T-helper 1 cell treated with Interleukin-12 subunit alpha and Interleukin-12 subunit beta and Interleukin-4 antibody, amounts not matched to agents 30 ng/mL and 1 ng/mL, for 36 hours (primary cell): ENCODE data around the gene EXTL1. TPM values are rescaled to one million over a fixed set of nuclear protein-coding genes. Genes with fewer than 3 reads are reported as not detected.

ENCODE experiments used
- intact Hi-C: fragments of 100-400 bp; cut with micrococcal nuclease; formaldehyde crosslinking; loops from one replicate; pipeline ENCODE4 v1.15.1; 2024
- total RNA-seq: library from RNA; stranded (reverse); gene quantifications from 2 replicates; pipeline ENCODE4 v1.2.3, GENCODE V29; 2022

EXTL1 gene
- total RNA-seq, 1 donor from 2014 or later = not detected

GRCh38 chr1:26023826-26024225 lies 2.3 kb downstream of the EXTL1 start:
- intact Hi-C loops = no loop called here

DNA sequence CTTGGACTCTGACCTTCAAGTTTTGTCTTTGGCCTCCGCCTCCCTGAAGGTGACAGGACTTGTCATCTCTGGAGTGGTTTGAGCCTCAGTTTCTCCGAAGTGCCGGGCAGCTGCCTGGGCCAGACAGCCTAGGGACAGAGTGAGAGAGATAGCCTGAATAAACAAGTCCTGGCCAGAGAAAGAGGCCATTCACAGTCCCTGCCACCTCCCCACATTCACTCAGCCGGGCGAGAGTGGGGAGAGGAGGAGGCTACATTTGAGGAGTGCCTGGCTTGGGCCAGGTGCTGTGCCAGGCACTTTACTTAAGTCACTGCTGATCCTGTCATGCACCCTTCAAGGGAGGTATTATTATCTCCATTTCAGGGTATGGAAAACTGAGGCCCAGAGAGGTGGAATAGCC lies 3.5 kb downstream of the EXTL1 start:
- intact Hi-C loops = no loop called here

DNA sequence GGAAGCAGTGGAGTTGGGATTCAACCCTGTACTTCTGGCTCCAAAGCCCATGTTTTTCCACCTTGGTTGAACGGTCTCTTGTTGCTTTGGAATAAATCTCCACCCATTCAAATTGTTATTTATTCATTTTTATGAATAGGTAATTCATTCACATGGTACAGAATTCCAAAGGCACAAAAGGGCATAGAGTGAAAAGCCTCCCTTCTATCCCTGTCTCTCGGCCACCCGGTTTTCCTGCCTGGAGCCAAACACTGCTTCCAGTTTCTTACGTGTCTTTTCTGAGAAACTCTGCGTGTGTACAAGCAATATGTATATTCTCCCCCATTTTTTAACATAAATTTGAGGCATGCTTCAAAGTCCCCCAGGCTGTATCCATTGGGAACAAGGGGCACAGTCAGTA lies 3.9 kb downstream of the EXTL1 start:
- intact Hi-C loops = no loop called here

GRCh38 chr1:26027716-26028489 lies 6.3 kb downstream of the EXTL1 start:
- intact Hi-C loops = no loop called here

DNA sequence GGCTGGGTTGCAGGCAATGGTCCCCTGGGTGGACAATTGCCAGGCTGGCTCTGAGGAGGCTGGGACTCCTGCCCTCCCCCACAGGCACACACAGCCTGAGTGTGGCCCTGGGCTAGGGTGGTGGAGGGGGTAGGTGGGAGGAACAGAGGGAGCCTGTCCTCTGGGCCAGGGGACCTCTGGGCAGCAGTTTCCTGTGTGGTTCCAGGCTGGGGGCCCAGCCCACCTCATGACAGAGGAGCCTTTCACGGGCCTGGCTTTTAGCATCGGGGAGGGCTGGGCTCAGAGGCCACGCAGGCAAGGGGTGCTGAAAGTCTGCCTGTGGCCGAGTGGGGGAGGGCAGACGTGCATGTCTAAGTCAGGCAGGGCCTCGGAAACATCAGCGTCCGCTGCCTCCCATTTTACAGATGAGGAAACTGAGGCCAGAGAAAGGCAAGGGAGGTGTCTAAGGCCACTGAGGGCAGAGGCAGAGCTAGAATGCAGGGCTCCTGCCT lies 7.0 kb downstream of the EXTL1 start:
- intact Hi-C loops = no loop called here

DNA sequence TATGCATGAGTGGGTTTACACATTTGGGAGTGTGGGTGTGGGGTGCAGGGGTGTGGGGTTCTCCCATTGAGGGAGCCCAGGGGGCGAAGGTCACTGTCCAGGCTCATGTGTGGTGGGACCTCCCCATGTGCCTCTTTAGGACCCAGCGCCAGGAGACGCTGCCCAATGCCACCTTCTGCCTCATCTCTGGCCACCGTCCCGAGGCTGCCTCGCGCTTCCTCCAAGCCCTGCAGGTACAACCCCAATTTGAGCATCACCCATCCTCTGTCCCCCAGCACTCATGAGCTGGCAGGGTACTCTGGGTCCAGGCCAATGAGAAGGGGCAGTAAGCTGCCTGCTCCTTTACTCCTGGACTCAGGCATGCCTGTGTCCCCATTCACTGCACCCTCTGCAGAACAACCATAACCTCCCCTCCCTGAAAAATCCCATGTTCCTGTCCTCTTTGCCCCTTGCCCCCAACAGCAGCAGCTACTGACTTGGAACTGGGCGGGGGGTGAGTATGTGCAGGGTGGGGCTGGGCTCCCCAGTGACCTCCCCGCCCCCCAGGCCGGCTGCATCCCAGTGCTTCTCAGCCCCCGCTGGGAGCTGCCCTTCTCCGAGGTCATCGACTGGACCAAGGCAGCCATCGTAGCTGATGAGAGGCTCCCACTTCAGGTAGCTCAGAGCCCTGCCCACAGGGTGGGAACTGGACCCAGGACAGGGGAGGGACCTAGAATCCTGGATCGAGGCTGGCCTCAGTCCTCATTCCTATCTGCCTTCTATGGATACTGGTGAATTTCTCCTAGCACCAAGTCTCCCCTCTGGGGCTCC lies 7.7 kb downstream of the EXTL1 start:
- intact Hi-C loops = no loop called here

- intact Hi-C loops = no loop called here
Measured at GRCh38 chr1:26029864-26030481, 8.4 kb downstream of the EXTL1 start.

GRCh38 chr1:26031196-26031595 lies 9.6 kb downstream of the EXTL1 start:
- intact Hi-C loops = no loop called here

- intact Hi-C loops = no loop called here
Measured at GRCh38 chr1:26031611-26032220, 10.1 kb downstream of the EXTL1 start.

- intact Hi-C loops = no loop called here
Measured at GRCh38 chr1:26032656-26033357, 11.2 kb downstream of the EXTL1 start.

DNA sequence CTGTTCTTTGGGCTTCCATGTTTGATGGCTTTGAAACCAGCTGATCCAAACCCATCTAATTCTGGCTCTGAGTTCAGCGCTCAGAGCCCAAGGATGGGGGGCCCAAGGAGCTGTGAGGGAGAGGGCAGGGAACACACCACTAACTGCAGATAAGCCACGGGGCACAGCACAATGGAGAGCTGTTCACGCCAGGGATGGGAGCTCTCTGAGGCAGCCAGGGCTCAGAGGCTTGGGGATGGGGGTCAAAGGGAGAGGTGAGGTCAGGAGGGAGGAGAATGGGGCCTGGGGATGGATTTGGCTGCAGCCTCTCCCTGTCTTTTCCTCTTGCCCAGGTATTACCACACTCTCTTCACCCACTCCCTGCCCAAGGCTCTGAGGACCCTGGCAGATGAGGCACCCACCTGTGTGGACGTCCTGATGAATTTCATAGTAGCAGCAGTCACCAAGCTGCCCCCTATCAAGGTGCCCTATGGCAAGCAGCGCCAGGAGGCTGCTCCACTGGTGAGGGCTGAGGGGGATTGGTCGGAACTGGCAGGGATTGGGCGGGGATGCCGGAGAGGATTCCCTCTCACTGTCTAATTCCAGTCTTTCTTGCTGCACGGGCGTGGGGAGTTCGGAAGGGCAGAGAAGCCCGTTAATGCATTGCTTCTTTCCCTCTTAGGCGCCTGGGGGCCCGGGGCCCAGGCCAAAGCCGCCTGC lies 13.1 kb downstream of the EXTL1 start:
- intact Hi-C loops = loop anchor here (1.0 to 5.0 kb wide), 10 partner anchors 36 to 398 kb away; partner anchors contain the start of genes AUNIP, CEP85, DHDDS and MTFR1L

DNA sequence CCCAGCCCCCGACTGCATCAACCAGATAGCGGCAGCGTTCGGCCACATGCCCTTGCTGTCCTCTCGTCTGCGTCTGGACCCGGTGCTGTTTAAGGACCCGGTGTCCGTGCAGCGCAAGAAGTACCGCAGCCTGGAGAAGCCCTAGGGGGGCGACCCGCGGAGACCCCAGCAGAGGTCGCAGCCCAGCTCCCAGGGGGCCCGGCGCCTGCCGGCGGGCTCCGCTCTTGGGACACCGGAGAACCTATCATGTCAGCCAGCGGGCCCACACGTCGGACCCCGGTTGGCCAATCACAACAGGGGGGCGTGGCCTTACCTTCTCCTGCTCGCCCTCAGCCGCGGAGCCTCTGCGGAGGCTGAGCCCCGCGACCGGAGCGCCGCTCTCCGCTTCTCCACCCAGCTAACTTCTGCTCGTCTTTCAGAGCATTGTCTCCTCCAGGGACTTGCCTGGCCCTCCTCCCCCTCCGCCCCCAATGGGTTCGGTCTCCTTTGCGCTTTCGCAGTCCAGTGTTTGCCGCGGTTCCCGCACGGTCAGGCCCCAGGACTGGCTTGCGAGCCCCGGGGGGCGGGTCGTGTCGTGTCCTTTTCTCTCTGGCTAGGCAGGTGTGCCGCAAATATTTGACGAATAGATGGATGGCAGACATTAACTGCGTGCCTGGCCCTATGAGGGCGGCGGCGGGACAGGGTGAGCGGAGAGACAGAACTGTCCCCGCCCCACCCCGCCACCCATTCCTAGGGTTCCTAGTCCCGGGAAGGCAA lies 13.8 kb downstream of the EXTL1 start:
- intact Hi-C loops = loop anchor here (1.0 to 5.0 kb wide), 10 partner anchors 37 to 397 kb away; partner anchors contain the start of genes AUNIP, CEP85, DHDDS and MTFR1L

DNA sequence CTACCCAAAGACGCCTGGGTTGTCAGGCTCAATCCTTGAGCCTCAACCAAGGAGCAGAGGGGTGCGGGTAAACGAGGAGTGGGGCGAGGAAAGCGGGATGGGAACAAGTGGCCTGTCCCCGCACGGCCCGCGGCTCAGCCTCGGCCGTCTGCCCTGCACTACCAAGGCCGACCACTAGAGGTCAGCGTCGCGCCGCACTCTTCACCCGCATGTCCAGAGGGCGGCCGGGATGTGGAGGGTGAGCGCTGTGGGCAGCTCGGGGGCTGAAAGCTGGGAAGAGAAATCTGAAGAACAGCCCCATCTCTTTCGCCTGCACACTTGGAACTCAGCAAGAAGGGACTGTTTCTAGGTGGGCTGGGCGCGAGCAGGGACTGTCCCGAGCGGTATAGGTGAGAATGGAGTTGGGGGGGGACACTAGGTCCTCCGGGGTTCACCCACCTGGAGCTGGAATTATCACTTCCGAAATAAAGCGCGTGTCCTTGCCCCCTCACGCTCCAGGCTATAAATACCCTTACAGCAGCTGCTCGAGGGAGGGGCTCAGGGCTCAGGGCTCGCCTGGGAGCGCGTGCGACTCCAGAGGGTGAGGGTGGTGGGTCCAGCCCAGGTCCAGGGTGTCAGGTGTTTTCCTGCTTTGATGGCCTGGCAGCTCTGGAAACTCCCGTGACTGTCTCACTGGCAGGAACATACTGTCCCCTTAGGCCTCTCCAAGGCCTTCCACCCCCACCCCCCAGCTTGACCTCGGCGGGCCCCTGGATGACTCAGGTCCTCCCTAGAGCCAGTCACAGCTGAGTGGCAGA lies 14.6 kb downstream of the EXTL1 start:
- intact Hi-C loops = loop anchor here (1.0 to 5.0 kb wide), 12 partner anchors 38 to 396 kb away; partner anchors contain the start of genes AUNIP, CEP85, DHDDS and MTFR1L

GRCh38 chr1:26036756-26037281 lies 15.2 kb downstream of the EXTL1 start:
- intact Hi-C loops = loop anchor here (1.0 to 5.0 kb wide), 4 partner anchors 73 to 395 kb away; partner anchors contain the start of gene DHDDS

DNA sequence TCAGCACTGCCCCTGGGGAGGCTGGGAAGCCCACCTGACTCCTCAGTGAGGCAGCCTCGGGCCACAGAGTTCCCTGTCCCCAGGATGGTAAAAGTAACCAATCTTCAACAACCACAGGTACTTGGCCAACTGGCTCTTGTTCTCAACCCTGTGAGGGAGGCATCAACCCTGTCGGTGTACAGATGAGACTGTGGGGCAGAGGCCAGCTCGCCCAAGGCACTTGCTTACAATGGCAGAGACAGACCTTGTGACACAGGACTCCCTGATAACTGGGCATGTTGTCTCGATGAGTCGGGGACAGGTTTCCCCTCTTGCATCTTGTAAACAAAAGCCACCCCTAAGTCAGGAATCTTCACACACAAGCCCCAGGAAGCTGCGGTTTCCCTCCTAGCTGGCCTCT lies 16.3 kb downstream of the EXTL1 start:
- intact Hi-C loops = loop anchor here (5.0 kb wide), 2 partner anchors 379 to 394 kb away; partner anchors contain the start of gene DHDDS

GRCh38 chr1:26038477-26038876 lies 16.9 kb downstream of the EXTL1 start:
- intact Hi-C loops = loop anchor here (5.0 kb wide), 2 partner anchors 379 to 394 kb away; partner anchors contain the start of gene DHDDS

DNA sequence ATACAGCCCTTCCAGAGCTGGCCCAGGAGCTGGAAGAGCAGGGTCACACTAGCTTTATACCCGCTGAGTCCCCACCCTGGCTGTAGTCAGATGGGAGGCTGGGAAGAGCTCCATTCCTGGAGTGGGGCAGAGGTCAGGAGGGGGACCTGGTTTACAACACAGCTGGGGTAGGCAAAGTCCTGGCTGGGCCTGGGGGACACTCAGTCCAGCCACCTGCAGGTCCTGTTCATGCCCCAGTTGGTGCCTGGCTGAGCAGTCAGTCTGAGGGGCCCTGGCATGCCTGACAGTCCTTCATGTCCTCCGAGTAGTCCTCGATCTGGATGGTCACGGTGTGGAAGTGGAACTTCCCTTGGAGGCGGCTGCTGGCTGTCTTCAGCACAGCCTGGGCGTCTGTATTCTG lies 17.3 kb downstream of the EXTL1 start:
- intact Hi-C loops = loop anchor here (5.0 kb wide), 2 partner anchors 378 to 393 kb away; partner anchors contain the start of gene DHDDS

DNA sequence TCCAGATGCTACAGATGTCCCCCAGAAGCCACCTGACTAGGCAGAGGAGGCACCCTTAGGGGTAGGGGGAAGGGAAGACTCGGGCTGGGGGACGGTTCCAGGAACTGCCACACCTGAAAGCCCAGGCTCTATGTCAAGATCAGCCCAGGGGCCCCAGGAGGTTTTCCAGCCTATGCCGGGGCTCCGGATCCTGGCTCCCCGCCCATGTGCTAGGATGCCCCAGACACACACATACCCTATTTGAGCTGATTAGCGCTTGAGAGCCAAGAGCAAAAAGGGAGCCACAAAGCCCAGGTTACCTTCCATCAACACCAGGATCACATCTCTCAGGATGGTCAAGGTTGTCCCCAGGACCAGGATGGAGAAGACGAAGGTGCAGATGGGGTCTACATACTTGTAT lies 19.8 kb downstream of the EXTL1 start:
- intact Hi-C loops = no loop called here
